Testis (tissue), 3 donors: ENCODE measurements around the gene TCP11L1. TPM values are rescaled to one million over a fixed set of nuclear protein-coding genes. Genes with fewer than 3 reads are reported as not detected.

Experiments
- DNase-seq: peaks from one replicate; pipeline ENCODE4 v3.0.0-alpha.2; 2019
- H3K27ac ChIP-seq, 2 donors: fragments of 200-600 bp; sonication (generic); one replicate each; pipeline ENCODE4 v1.5.1; 2019
- H3K27me3 ChIP-seq: fragments of 200-600 bp; sonication (generic); one replicate; pipeline ENCODE4 v1.5.1; 2019
- H3K36me3 ChIP-seq: fragments of 200-600 bp; sonication (generic); one replicate; pipeline ENCODE4 v1.5.1; 2017; ENCODE audit warnings: low read depth; ENCODE audit errors: missing control alignments
- H3K4me1 ChIP-seq: fragments of 200-600 bp; sonication (generic); one replicate; pipeline ENCODE4 v1.5.1; 2019
- H3K4me3 ChIP-seq, 2 donors: fragments of 200-600 bp; sonication (generic); one replicate each; pipeline ENCODE4 v1.5.1; 2017 to 2019
- H3K9me3 ChIP-seq: fragments of 200-600 bp; sonication (generic); one replicate; pipeline ENCODE4 v1.5.1; 2017
- CTCF ChIP-seq, 3 experiments: fragments of 450-650 bp in 2 of 3; fragments of 200-600 bp in 1 of 3; sonication (generic) in 1 of 3; IDR thresholded peaks; one replicate each; pipeline ENCODE4 v1.5.1; 2016 to 2019; ENCODE audit warnings: antibody characterized with exemption in 3 of 3, mild to moderate bottlenecking in 2 of 3, moderate library complexity in 1 of 3
- POLR2A ChIP-seq: fragments of 450-650 bp; IDR thresholded peaks from one replicate; pipeline ENCODE4 v1.6.1; 2017; ENCODE audit warnings: antibody characterized with exemption, mild to moderate bottlenecking, moderate library complexity
- WGBS, 2 donors: methylation state at CpG; one replicate each; pipeline ENCODE4 v1.1.5; 2018; 5-methylcytosine and 5-hydroxymethylcytosine counted together
- intact Hi-C: fragments of 100-400 bp; cut with DNase I; formaldehyde crosslinking; loops from one replicate; pipeline ENCODE4 v1.15.1; 2023; ENCODE audit warnings: low total_unique reads
- polyA plus RNA-seq: library from polyadenylated mRNA; stranded (reverse); fragments of 350-450 nt; fragmentation: Illumina TruSeq; extraction: RNeasy Lipid Tissue Mini Kit (QIAGEN cat#74804); gene quantifications from one replicate; pipeline ENCODE4 v1.2.3, GENCODE V29; 2014; ENCODE audit warnings: low read depth, low replicate concordance; ENCODE audit not compliant: insufficient read depth
- total RNA-seq, 2 donors: library from RNA; depleted of rRNA; stranded (reverse); fragments of >200 nt; gene quantifications; one replicate each; pipeline ENCODE4 v1.2.3, GENCODE V29; 2016

Gene TCP11L1
- total and polyA plus RNA-seq, 3 donors from 2014 or later: 13.6 to 31.9 (median 26.6) TPM

GRCh38 chr11:33089776-33090175 is 50.4 kb downstream of the TCP11L1 start:
- no peak for DNase-seq
- Histone ChIP-seq H3K36me3 (no peaks in the 10 kb centered on the region), H3K4me1 (no peaks in the 10 kb centered on the region), H3K27ac (no peak overlapping the region), H3K9me3 (no peaks in the 10 kb centered on the region), H3K4me3 (no peak overlapping the region), H3K27me3 (no peaks in the 10 kb centered on the region)
- no peak for TF ChIP-seq POLR2A
- TF ChIP-seq CTCF (IDR thresholded peaks at IDR 0.05): no peak
- intact Hi-C loops: no loop called here

GRCh38 chr11:33094157-33094556 is 54.8 kb downstream of the TCP11L1 start:
- H3K4me1 ChIP-seq: no peaks in the 10 kb centered on the region
- TF ChIP-seq CTCF (IDR thresholded peaks at IDR 0.05) (no peak), POLR2A (no peak)
- H3K36me3 ChIP-seq: no peaks in the 10 kb centered on the region
- DNase-seq: no peak
- no peak overlapping the region for H3K4me3 ChIP-seq
- H3K27me3 ChIP-seq: no peaks in the 10 kb centered on the region
- H3K27ac ChIP-seq: no peak overlapping the region
- intact Hi-C loops: no loop called here
- H3K9me3 ChIP-seq: no peaks in the 10 kb centered on the region
- 31 to 54% methylated on average over 1 of the region's 1 CpG for WGBS, 2 donors

GRCh38 chr11:33103836-33104235 is 64.5 kb downstream of the TCP11L1 start:
- Histone ChIP-seq H3K36me3 (no peaks in the 10 kb centered on the region), H3K9me3 (no peaks in the 10 kb centered on the region), H3K27ac (no peak overlapping the region), H3K4me3 (no peak overlapping the region), H3K27me3 (no peaks in the 10 kb centered on the region), H3K4me1 (no peaks in the 10 kb centered on the region)
- intact Hi-C loops: no loop called here
- no peak for DNase-seq
- TF ChIP-seq POLR2A: no peak
- no peak for TF ChIP-seq CTCF (IDR thresholded peaks at IDR 0.05)

- Histone ChIP-seq H3K4me3 (no peak overlapping the region), H3K27me3 (no peaks in the 10 kb centered on the region), H3K9me3 (no peaks in the 10 kb centered on the region), H3K36me3 (no peaks in the 10 kb centered on the region), H3K4me1 (no peaks in the 10 kb centered on the region), H3K27ac (no peak overlapping the region)
- intact Hi-C loops: no loop called here
- no peak for TF ChIP-seq POLR2A
- TF ChIP-seq CTCF (IDR thresholded peaks at IDR 0.05): no peak
- no peak for DNase-seq
Measured at GRCh38 chr11:33109294-33109895, 70.0 kb downstream of the TCP11L1 start.

GRCh38 chr11:33110083-33110482 is 70.7 kb downstream of the TCP11L1 start:
- Histone ChIP-seq H3K27me3 (no peaks in the 10 kb centered on the region), H3K9me3 (no peaks in the 10 kb centered on the region), H3K27ac (no peak overlapping the region), H3K4me3 (no peak overlapping the region), H3K4me1 (no peaks in the 10 kb centered on the region), H3K36me3 (no peaks in the 10 kb centered on the region)
- WGBS, 2 donors: 46 to 58% methylated on average over 1 of the region's 1 CpG
- intact Hi-C loops: no loop called here
- TF ChIP-seq CTCF (IDR thresholded peaks at IDR 0.05): no peak
- TF ChIP-seq POLR2A: no peak
- DNase-seq: no peak
